Measurements from ENCODE around the gene HSP90AB1. TPM values are rescaled to one million over a fixed set of nuclear protein-coding genes. Genes with fewer than 3 reads are reported as not detected.

Gene HSP90AB1
- polyA plus RNA-seq, 4 donors: 100 to 773 (median 351) TPM

DNA sequence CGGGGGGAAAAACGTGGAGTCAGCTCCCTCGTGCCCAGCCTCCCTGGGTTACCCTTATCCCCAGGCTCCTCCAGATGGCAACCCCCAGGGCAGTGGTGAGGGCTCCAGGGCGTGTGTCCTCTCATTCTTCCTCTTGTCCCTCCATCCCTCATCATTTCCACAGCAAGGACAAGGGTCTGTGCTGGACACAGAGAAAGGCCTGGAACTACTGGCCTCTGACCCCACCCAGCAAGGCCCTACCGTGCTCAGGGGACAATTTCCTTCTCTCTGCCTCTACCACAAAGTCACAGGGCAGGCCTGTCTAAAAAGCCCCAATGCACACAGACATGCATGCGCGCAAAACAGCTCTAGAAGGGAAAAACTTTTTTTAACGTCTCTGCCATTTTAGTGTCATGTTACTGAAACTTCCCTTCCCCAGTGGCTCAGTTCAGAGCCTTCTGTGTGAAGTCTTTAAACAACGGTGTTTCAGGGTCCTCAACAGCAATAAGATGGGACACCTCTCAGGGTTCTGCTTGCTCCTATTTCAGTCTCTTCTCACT is 11.5 kb downstream of the HSP90AB1 start:
- Histone ChIP-seq H3K9me3 (ENCODE audit: control insufficient read depth in 2 of 2, insufficient read depth in 1 of 2, low read depth in 1 of 2, low read length in 1 of 2) (no peaks in the 10 kb centered on the region), H3K36me3 (ENCODE audit: control insufficient read depth in 3 of 3, insufficient read depth in 2 of 3, low read depth in 1 of 3, low read length in 3 of 3) (peaks cover 4 to 73% (median 5%) of the 10 kb centered on the region in 3 donors), H3K4me3 (ENCODE audit: low read depth in 1 of 3, low read length in 3 of 3) (no peak overlapping the region), H3K27ac (ENCODE audit: low read depth in 1 of 3, low read length in 2 of 3) (peak overlapping the region in 1 of 3 donors; percentile 71), H3K27me3 (ENCODE audit: control insufficient read depth in 3 of 3, insufficient read depth in 3 of 3, low read length in 3 of 3) (no peaks in the 10 kb centered on the region), H3K4me1 (ENCODE audit: control insufficient read depth in 3 of 3, insufficient read depth in 2 of 3, low read depth in 1 of 3, low read length in 2 of 3) (peaks cover 2 to 37% (median 9%) of the 10 kb centered on the region in 3 donors)
- no peak for DNase-seq
- WGBS, 3 donors: 84 to 89% (median 87%) methylated on average over 9 of the region's 9 CpGs
- no peak for FAIRE-seq

DNA sequence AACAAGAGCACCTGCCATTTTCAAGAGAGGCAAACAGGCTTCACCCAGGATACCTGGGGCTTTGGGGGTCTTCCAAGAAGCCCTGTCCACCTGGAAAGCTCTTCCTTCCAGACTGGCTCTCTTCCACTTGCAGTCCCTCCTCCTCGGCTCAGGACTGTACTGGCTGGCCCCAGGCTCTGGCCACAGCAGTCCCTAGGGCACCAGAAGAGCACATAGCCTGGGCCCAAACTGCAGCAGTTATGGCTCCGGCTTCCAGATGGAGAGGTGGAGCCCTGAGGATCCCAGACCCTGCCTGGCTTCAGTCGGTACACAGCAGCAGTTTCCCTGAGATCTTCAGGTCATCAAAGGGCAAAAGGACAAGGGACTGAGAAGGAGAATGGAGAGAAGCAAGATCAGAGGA is 12.0 kb downstream of the HSP90AB1 start:
- peaks cover 3 to 72% (median 5%) of the 10 kb centered on the region in 3 donors for H3K36me3 ChIP-seq (ENCODE audit: control insufficient read depth in 3 of 3, insufficient read depth in 2 of 3, low read depth in 1 of 3, low read length in 3 of 3)
- FAIRE-seq (no peak), DNase-seq (no peak)
- H3K27me3 ChIP-seq (ENCODE audit: control insufficient read depth in 3 of 3, insufficient read depth in 3 of 3, low read length in 3 of 3): no peaks in the 10 kb centered on the region
- H3K4me3 ChIP-seq (ENCODE audit: low read depth in 1 of 3, low read length in 3 of 3): no peak overlapping the region
- no peaks in the 10 kb centered on the region for H3K9me3 ChIP-seq (ENCODE audit: control insufficient read depth in 2 of 2, insufficient read depth in 1 of 2, low read depth in 1 of 2, low read length in 1 of 2)
- H3K27ac ChIP-seq (ENCODE audit: low read depth in 1 of 3, low read length in 2 of 3): no peak overlapping the region
- 80 to 94% (median 87%) methylated on average over 3 of the region's 3 CpGs for WGBS, 3 donors
- peaks cover 2 to 42% (median 14%) of the 10 kb centered on the region in 3 donors for H3K4me1 ChIP-seq (ENCODE audit: control insufficient read depth in 3 of 3, insufficient read depth in 2 of 3, low read depth in 1 of 3, low read length in 2 of 3)

DNA sequence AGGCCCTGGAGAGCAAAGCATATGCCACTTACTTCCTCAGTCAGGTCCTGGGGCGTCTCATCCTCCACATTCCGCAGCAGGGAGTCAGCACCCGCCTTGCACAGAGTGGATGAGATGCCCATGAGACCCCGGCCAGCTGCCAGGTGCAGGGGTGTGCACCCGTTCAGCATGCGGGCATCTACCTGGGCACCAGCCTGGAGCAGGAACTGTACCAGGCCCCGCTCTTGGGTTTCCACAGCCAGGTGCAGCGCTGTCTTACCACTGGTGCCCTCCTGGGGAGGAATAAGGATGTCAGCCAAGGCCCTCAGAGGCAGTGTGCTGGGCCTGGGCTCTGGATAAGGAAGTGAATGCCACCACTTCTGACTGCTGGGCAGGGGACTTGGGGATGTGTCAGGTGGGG is 13.1 kb downstream of the HSP90AB1 start:
- WGBS, 3 donors: 90 to 94% (median 93%) methylated on average over 8 of the region's 8 CpGs

GRCh38 chr6:44260451-44261297 is 13.8 kb downstream of the HSP90AB1 start:
- WGBS, 3 donors: 90 to 96% (median 90%) methylated on average over 6 of the region's 6 CpGs
- Histone ChIP-seq H3K36me3 (ENCODE audit: control insufficient read depth in 3 of 3, insufficient read depth in 2 of 3, low read depth in 1 of 3, low read length in 3 of 3) (peaks cover 0 to 56% (median 3%) of the 10 kb centered on the region in 3 donors), H3K9me3 (ENCODE audit: control insufficient read depth in 2 of 2, insufficient read depth in 1 of 2, low read depth in 1 of 2, low read length in 1 of 2) (no peaks in the 10 kb centered on the region), H3K4me3 (ENCODE audit: low read depth in 1 of 3, low read length in 3 of 3) (no peak overlapping the region), H3K4me1 (ENCODE audit: control insufficient read depth in 3 of 3, insufficient read depth in 2 of 3, low read depth in 1 of 3, low read length in 2 of 3) (peaks cover 2 to 41% (median 20%) of the 10 kb centered on the region in 3 donors), H3K27ac (ENCODE audit: low read depth in 1 of 3, low read length in 2 of 3) (peak overlapping the region in 1 of 3 donors; percentile 34), H3K27me3 (ENCODE audit: control insufficient read depth in 3 of 3, insufficient read depth in 3 of 3, low read length in 3 of 3) (no peaks in the 10 kb centered on the region)
- no peak for FAIRE-seq
- DNase-seq: no peak

More for the DNA sequence above, 13.1 kb downstream of the HSP90AB1 start:
- peaks cover 2 to 46% (median 20%) of the 10 kb centered on the region in 3 donors for H3K4me1 ChIP-seq (ENCODE audit: control insufficient read depth in 3 of 3, insufficient read depth in 2 of 3, low read depth in 1 of 3, low read length in 2 of 3)
- peak overlapping the region in 1 of 3 donors; percentile 34 for H3K27ac ChIP-seq (ENCODE audit: low read depth in 1 of 3, low read length in 2 of 3)
- no peak for FAIRE-seq
- no peaks in the 10 kb centered on the region for H3K9me3 ChIP-seq (ENCODE audit: control insufficient read depth in 2 of 2, insufficient read depth in 1 of 2, low read depth in 1 of 2, low read length in 1 of 2)
- no peaks in the 10 kb centered on the region for H3K27me3 ChIP-seq (ENCODE audit: control insufficient read depth in 3 of 3, insufficient read depth in 3 of 3, low read length in 3 of 3)
- DNase-seq: no peak
- no peak overlapping the region for H3K4me3 ChIP-seq (ENCODE audit: low read depth in 1 of 3, low read length in 3 of 3)
- H3K36me3 ChIP-seq (ENCODE audit: control insufficient read depth in 3 of 3, insufficient read depth in 2 of 3, low read depth in 1 of 3, low read length in 3 of 3): peaks cover 0 to 61% (median 3%) of the 10 kb centered on the region in 3 donors

DNA sequence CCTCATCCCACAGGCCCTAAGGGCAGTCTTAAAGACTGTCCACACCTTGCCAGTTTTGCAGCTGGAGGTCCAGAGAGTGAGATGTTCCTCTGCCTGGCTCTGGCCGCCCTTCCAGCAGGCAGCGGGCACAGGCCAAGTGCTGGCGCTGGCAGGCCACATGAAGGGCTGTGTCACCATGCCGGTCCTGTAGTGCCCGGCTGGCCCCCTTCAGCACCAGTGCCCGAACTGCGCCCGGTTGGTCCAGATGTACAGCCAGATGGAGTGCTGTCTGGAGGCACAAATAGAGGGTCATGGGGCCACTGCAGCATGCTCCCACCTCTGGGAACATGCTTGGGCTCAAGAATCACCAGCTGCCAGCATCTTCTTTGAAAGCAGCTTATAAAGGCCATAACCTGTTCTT is 14.7 kb downstream of the HSP90AB1 start:
- FAIRE-seq (no peak), DNase-seq (no peak)
- H3K27me3 ChIP-seq (ENCODE audit: control insufficient read depth in 3 of 3, insufficient read depth in 3 of 3, low read length in 3 of 3): no peaks in the 10 kb centered on the region
- no peaks in the 10 kb centered on the region for H3K9me3 ChIP-seq (ENCODE audit: control insufficient read depth in 2 of 2, insufficient read depth in 1 of 2, low read depth in 1 of 2, low read length in 1 of 2)
- WGBS, 3 donors: 94 to 99% (median 95%) methylated on average over 8 of the region's 8 CpGs
- H3K4me1 ChIP-seq (ENCODE audit: control insufficient read depth in 3 of 3, insufficient read depth in 2 of 3, low read depth in 1 of 3, low read length in 2 of 3): peaks cover 0 to 33% (median 20%) of the 10 kb centered on the region in 3 donors
- H3K4me3 ChIP-seq (ENCODE audit: low read depth in 1 of 3, low read length in 3 of 3): no peak overlapping the region
- H3K27ac ChIP-seq (ENCODE audit: low read depth in 1 of 3, low read length in 2 of 3): no peak overlapping the region
- peaks cover 0 to 51% (median 3%) of the 10 kb centered on the region in 3 donors for H3K36me3 ChIP-seq (ENCODE audit: control insufficient read depth in 3 of 3, insufficient read depth in 2 of 3, low read depth in 1 of 3, low read length in 3 of 3)

DNA sequence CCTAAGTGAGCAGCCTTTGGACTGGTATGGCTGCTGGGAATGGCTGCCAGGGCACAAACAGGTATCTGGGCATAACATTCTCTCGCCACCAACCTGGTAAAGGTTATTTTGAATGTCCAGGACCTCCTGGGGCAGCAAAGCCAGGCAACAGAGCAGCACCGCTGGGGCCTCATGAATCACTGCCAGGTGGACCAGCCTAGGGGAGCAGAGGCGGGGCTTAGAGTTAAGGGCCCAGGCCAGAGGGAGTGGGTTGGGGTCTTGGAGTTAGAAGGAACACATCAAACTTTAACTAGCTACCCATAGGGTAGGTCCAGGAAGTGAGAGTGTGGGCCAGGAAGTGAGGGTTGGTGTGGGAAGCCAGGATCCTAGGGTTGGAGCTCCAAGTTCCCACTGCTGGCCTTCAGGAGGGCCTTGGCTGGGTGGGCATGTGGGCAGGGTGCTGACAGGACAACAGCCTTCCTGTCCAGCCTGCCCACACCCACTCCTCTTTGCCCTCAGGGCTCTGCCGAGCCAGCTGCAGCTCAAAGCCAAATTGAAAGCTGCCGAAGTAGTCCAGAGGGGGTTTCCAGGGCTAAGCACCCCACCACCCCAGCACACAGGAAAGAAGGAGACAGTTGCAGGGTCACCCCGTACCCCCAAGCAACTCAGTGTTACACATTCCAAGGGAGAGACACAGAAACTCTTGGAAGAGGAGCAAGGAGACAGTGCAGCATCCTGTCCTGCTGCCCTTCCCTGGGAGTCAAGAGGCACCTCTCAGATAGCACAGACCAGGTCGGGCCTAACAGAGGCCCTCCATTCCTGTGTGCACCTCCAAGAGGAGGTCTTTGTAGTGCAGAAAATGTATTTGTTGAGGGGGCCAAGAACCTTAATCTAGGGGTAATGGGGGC is 15.8 kb downstream of the HSP90AB1 start:
- Histone ChIP-seq H3K36me3 (ENCODE audit: control insufficient read depth in 3 of 3, insufficient read depth in 2 of 3, low read depth in 1 of 3, low read length in 3 of 3) (peaks cover 0 to 51% (median 3%) of the 10 kb centered on the region in 3 donors), H3K4me1 (ENCODE audit: control insufficient read depth in 3 of 3, insufficient read depth in 2 of 3, low read depth in 1 of 3, low read length in 2 of 3) (peaks cover 0 to 30% (median 20%) of the 10 kb centered on the region in 3 donors), H3K4me3 (ENCODE audit: low read depth in 1 of 3, low read length in 3 of 3) (peak overlapping the region; percentile 28 to 85 (median 66)), H3K27me3 (ENCODE audit: control insufficient read depth in 3 of 3, insufficient read depth in 3 of 3, low read length in 3 of 3) (no peaks in the 10 kb centered on the region), H3K9me3 (ENCODE audit: control insufficient read depth in 2 of 2, insufficient read depth in 1 of 2, low read depth in 1 of 2, low read length in 1 of 2) (no peaks in the 10 kb centered on the region), H3K27ac (ENCODE audit: low read depth in 1 of 3, low read length in 2 of 3) (peak overlapping the region in 2 of 3 donors; percentile 41 to 82)
- FAIRE-seq (no peak), DNase-seq (no peak)
- 46 to 55% (median 55%) methylated on average over 7 of the region's 7 CpGs for WGBS, 3 donors

- Histone ChIP-seq H3K27me3 (ENCODE audit: control insufficient read depth in 3 of 3, insufficient read depth in 3 of 3, low read length in 3 of 3) (peaks cover 0 to 5% (median 2%) of the 10 kb centered on the region in 3 donors), H3K4me3 (ENCODE audit: low read depth in 1 of 3, low read length in 3 of 3) (peak overlapping the region; percentile 26 to 85 (median 66)), H3K9me3 (ENCODE audit: control insufficient read depth in 2 of 2, insufficient read depth in 1 of 2, low read depth in 1 of 2, low read length in 1 of 2) (no peaks in the 10 kb centered on the region), H3K36me3 (ENCODE audit: control insufficient read depth in 3 of 3, insufficient read depth in 2 of 3, low read depth in 1 of 3, low read length in 3 of 3) (peaks cover 0 to 46% (median 3%) of the 10 kb centered on the region in 3 donors), H3K27ac (ENCODE audit: low read depth in 1 of 3, low read length in 2 of 3) (peak overlapping the region; percentile 22 to 84 (median 82)), H3K4me1 (ENCODE audit: control insufficient read depth in 3 of 3, insufficient read depth in 2 of 3, low read depth in 1 of 3, low read length in 2 of 3) (peaks cover 0 to 28% (median 20%) of the 10 kb centered on the region in 3 donors)
- DNase-seq (peak in 1 of 2 donors; percentile 65), FAIRE-seq (no peak)
- WGBS, 3 donors: 15 to 22% (median 20%) methylated on average over 7 to 9 of the region's 9 CpGs
These were observed 16.6 kb downstream of the HSP90AB1 start for GRCh38 chr6:44263354-44264100.
